Esophagus muscularis mucosa (tissue), 4 donors: ENCODE results near the gene ZNRF2.
A peak's percentile ranks its signal among the peaks of the same experiment; 100 is the strongest.

Experiments used
- EP300 ChIP-seq: sonication (generic); formaldehyde crosslinking; IDR thresholded peaks from one replicate; pipeline ENCODE4 v1.6.1; 2017; ENCODE audit warnings: antibody characterized with exemption
- POLR2A ChIP-seq: fragments of 450-650 bp; IDR thresholded peaks from one replicate; pipeline ENCODE4 v1.6.1; 2017; ENCODE audit warnings: antibody characterized with exemption, moderate library complexity, mild to moderate bottlenecking, low read depth
- POLR2AphosphoS5 ChIP-seq, 2 donors: sonication (generic); formaldehyde crosslinking; IDR thresholded peaks; one replicate each; pipeline ENCODE4 v1.6.1; 2017; ENCODE audit warnings: antibody characterized with exemption in 2 of 2
- TF ChIP-seq, protein P1 (sequence below), 3 experiments: fragments of 200-600 bp in 2 of 3; fragments of 450-650 bp in 1 of 3; sonication (generic) in 2 of 3; IDR thresholded peaks; one replicate each; pipeline ENCODE4 v1.5.1; 2017 to 2019; ENCODE audit warnings: antibody characterized with exemption in 3 of 3, mild to moderate bottlenecking in 2 of 3, moderate library complexity in 1 of 3

GRCh38 chr7:30285536-30286284, 1.3 kb downstream of the ZNRF2 start:
- TF ChIP-seq, protein P1, sequence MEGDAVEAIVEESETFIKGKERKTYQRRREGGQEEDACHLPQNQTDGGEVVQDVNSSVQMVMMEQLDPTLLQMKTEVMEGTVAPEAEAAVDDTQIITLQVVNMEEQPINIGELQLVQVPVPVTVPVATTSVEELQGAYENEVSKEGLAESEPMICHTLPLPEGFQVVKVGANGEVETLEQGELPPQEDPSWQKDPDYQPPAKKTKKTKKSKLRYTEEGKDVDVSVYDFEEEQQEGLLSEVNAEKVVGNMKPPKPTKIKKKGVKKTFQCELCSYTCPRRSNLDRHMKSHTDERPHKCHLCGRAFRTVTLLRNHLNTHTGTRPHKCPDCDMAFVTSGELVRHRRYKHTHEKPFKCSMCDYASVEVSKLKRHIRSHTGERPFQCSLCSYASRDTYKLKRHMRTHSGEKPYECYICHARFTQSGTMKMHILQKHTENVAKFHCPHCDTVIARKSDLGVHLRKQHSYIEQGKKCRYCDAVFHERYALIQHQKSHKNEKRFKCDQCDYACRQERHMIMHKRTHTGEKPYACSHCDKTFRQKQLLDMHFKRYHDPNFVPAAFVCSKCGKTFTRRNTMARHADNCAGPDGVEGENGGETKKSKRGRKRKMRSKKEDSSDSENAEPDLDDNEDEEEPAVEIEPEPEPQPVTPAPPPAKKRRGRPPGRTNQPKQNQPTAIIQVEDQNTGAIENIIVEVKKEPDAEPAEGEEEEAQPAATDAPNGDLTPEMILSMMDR (IDR thresholded peaks at IDR 0.05) = no peak
- TF ChIP-seq POLR2A (no peak), POLR2AphosphoS5 (IDR thresholded peaks at IDR 0.05) (peak; percentile 25 to 53), EP300 (no peak)
